Neural progenitor cell (in vitro differentiated cells): ENCODE measurements around the gene LRRC47. TPM values are rescaled to one million over a fixed set of nuclear protein-coding genes. Genes with fewer than 3 reads are reported as not detected.

Experiments used
- DNase-seq: peaks from one replicate; pipeline ENCODE4 v3.0.0-alpha.2; 2016; ENCODE audit warnings: low spot score
- H2AFZ ChIP-seq: fragments of 200-600 bp; sonication (generic); replicated peaks from 2 replicates; pipeline ENCODE4 v1.6.1; 2016; ENCODE audit warnings: antibody characterized with exemption
- H3F3A ChIP-seq: fragments of 200-600 bp; sonication (generic); 2 replicates; pipeline ENCODE4 v1.6.1; 2016; ENCODE audit warnings: antibody characterized with exemption, low read depth
- H3K27ac ChIP-seq: fragments of 200-600 bp; sonication (generic); 2 replicates; pipeline ENCODE4 v1.5.1; 2016; ENCODE audit warnings: mild to moderate bottlenecking
- H3K27me3 ChIP-seq: fragments of 200-600 bp; sonication (generic); 2 replicates; pipeline ENCODE4 v1.6.1; 2016; ENCODE audit warnings: mild to moderate bottlenecking, moderate library complexity
- H3K36me3 ChIP-seq: fragments of 200-600 bp; sonication (generic); 2 replicates; pipeline ENCODE4 v1.5.1; 2016
- H3K4me1 ChIP-seq: fragments of 200-600 bp; sonication (generic); 2 replicates; pipeline ENCODE4 v1.6.1; 2016; ENCODE audit warnings: mixed run types
- H3K4me2 ChIP-seq: fragments of 200-600 bp; sonication (generic); 2 replicates; pipeline ENCODE4 v1.6.1; 2016
- H3K4me3 ChIP-seq: fragments of 200-600 bp; sonication (generic); 2 replicates; pipeline ENCODE4 v1.5.1; 2016
- H3K79me2 ChIP-seq: fragments of 200-600 bp; sonication (generic); 2 replicates; pipeline ENCODE4 v1.6.1; 2016; ENCODE audit warnings: low read depth
- H3K9ac ChIP-seq: fragments of 200-600 bp; sonication (generic); 2 replicates; pipeline ENCODE4 v1.6.1; 2016
- H3K9me3 ChIP-seq: fragments of 200-600 bp; sonication (generic); 2 replicates; pipeline ENCODE4 v1.5.1; 2016; ENCODE audit warnings: low read depth
- H4K20me1 ChIP-seq: fragments of 200-600 bp; sonication (generic); 2 replicates; pipeline ENCODE4 v1.6.1; 2016; ENCODE audit warnings: low read depth
- H3K27ac Mint-ChIP-seq: 3 replicates; pipeline ENCODE4 v1.8.0; 2021; ENCODE audit warnings: mixed read lengths
- H3K27me3 Mint-ChIP-seq: 2 replicates; pipeline ENCODE4 v1.8.0; 2022; ENCODE audit warnings: low read depth, mild to moderate bottlenecking, inconsistent platforms, moderate library complexity, mixed read lengths; ENCODE audit not compliant: insufficient read depth
- H3K36me3 Mint-ChIP-seq: 3 replicates; pipeline ENCODE4 v1.8.0; 2021; ENCODE audit warnings: mixed read lengths
- H3K4me1 Mint-ChIP-seq: 3 replicates; pipeline ENCODE4 v1.8.0; 2021; ENCODE audit warnings: mixed read lengths
- H3K4me3 Mint-ChIP-seq: 3 replicates; pipeline ENCODE4 v1.8.0; 2021; ENCODE audit warnings: mild to moderate bottlenecking, moderate library complexity, mixed read lengths
- H3K9me3 Mint-ChIP-seq: 3 replicates; pipeline ENCODE4 v1.8.0; 2020; ENCODE audit warnings: mixed read lengths
- CTCF ChIP-seq: fragments of 200-600 bp; sonication (generic); IDR thresholded peaks from 2 replicates; pipeline ENCODE4 v1.5.1; 2017; ENCODE audit warnings: antibody characterized with exemption, mild to moderate bottlenecking
- EZH2 ChIP-seq: fragments of 200-600 bp; sonication (generic); IDR thresholded peaks from 2 replicates; pipeline ENCODE4 v1.6.1; 2017; ENCODE audit warnings: antibody characterized with exemption, mild to moderate bottlenecking, moderate library complexity
- EZH2phosphoT487 ChIP-seq: fragments of 200-600 bp; sonication (generic); IDR thresholded peaks from 2 replicates; pipeline ENCODE4 v1.6.1; 2017; ENCODE audit warnings: antibody characterized with exemption
- total RNA-seq: library from RNA; depleted of rRNA; stranded (reverse); fragments of >200 nt; gene quantifications from 2 replicates; pipeline ENCODE4 v1.2.3, GENCODE V29; 2015; ENCODE audit warnings: low replicate concordance

Gene LRRC47
- total RNA-seq, 1 donor from 2014 or later: 51.0 TPM

GRCh38 chr1:3762873-3763228 is 33.4 kb downstream of the LRRC47 start:
- Histone ChIP-seq H3F3A (no peaks in the 10 kb centered on the region), H3K9ac (no peak overlapping the region), H3K4me2 (no peak overlapping the region), H4K20me1 (no peaks in the 10 kb centered on the region), H3K27me3 (peaks cover 22% of the 10 kb centered on the region), H3K4me3 (no peak overlapping the region), H3K27ac (no peak overlapping the region), H2AFZ (no peak overlapping the region), H3K36me3 (no peaks in the 10 kb centered on the region), H3K9me3 (no peaks in the 10 kb centered on the region), H3K79me2 (no peaks in the 10 kb centered on the region), H3K4me1 (no peaks in the 10 kb centered on the region)
- TF ChIP-seq EZH2: no peak
- no peak for TF ChIP-seq EZH2phosphoT487
- no peak for TF ChIP-seq CTCF
- Mint-ChIP-seq H3K4me1 (no peaks in the 10 kb centered on the region), H3K27ac (no peak overlapping the region), H3K4me3 (no peak overlapping the region), H3K9me3 (peaks cover 25% of the 10 kb centered on the region), H3K27me3 (peaks cover 11% of the 10 kb centered on the region), H3K36me3 (no peaks in the 10 kb centered on the region)
- no peak for DNase-seq

- Histone ChIP-seq H3K9ac (no peak overlapping the region), H3K4me2 (no peak overlapping the region), H3K36me3 (no peaks in the 10 kb centered on the region), H3K79me2 (no peaks in the 10 kb centered on the region), H3K27ac (no peak overlapping the region), H3K4me1 (no peaks in the 10 kb centered on the region), H4K20me1 (no peaks in the 10 kb centered on the region), H2AFZ (no peak overlapping the region), H3K4me3 (no peak overlapping the region), H3F3A (no peaks in the 10 kb centered on the region), H3K27me3 (peaks cover 22% of the 10 kb centered on the region), H3K9me3 (no peaks in the 10 kb centered on the region)
- Mint-ChIP-seq H3K4me3 (no peak overlapping the region), H3K4me1 (no peaks in the 10 kb centered on the region), H3K36me3 (no peaks in the 10 kb centered on the region), H3K27me3 (peaks cover 9% of the 10 kb centered on the region), H3K27ac (no peak overlapping the region), H3K9me3 (peaks cover 21% of the 10 kb centered on the region)
- no peak for DNase-seq
- TF ChIP-seq EZH2: no peak
Measured at GRCh38 chr1:3762151-3762872, 34.0 kb downstream of the LRRC47 start.

- Histone ChIP-seq H3K9me3 (no peaks in the 10 kb centered on the region), H3K36me3 (no peaks in the 10 kb centered on the region), H3K27ac (no peak overlapping the region), H3K9ac (no peak overlapping the region), H3K4me1 (no peaks in the 10 kb centered on the region), H3K4me2 (no peak overlapping the region), H3K27me3 (peaks cover 22% of the 10 kb centered on the region), H4K20me1 (no peaks in the 10 kb centered on the region), H3F3A (no peaks in the 10 kb centered on the region), H3K4me3 (no peak overlapping the region), H3K79me2 (no peaks in the 10 kb centered on the region), H2AFZ (no peak overlapping the region)
- Mint-ChIP-seq H3K27me3 (peaks cover 11% of the 10 kb centered on the region), H3K4me3 (no peak overlapping the region), H3K27ac (no peak overlapping the region), H3K9me3 (peaks cover 21% of the 10 kb centered on the region), H3K4me1 (no peaks in the 10 kb centered on the region), H3K36me3 (no peaks in the 10 kb centered on the region)
- no peak for TF ChIP-seq CTCF
- no peak for TF ChIP-seq EZH2phosphoT487
- no peak for TF ChIP-seq EZH2
- no peak for DNase-seq
Measured at GRCh38 chr1:3761296-3762010, 34.8 kb downstream of the LRRC47 start.

- TF ChIP-seq EZH2phosphoT487: no peak
- no peaks in the 10 kb centered on the region for H3K9me3 ChIP-seq
- no peak overlapping the region for H3K27ac ChIP-seq
- H3F3A ChIP-seq: no peaks in the 10 kb centered on the region
- H4K20me1 ChIP-seq: no peaks in the 10 kb centered on the region
- Mint-ChIP-seq H3K27ac (no peak overlapping the region), H3K4me1 (no peaks in the 10 kb centered on the region), H3K36me3 (no peaks in the 10 kb centered on the region), H3K9me3 (peaks cover 11% of the 10 kb centered on the region), H3K27me3 (peaks cover 9% of the 10 kb centered on the region), H3K4me3 (no peak overlapping the region)
- no peaks in the 10 kb centered on the region for H3K4me1 ChIP-seq
- H3K9ac ChIP-seq: no peak overlapping the region
- H2AFZ ChIP-seq: no peak overlapping the region
- peaks cover 22% of the 10 kb centered on the region for H3K27me3 ChIP-seq
- no peaks in the 10 kb centered on the region for H3K79me2 ChIP-seq
- H3K4me3 ChIP-seq: no peak overlapping the region
- H3K36me3 ChIP-seq: no peaks in the 10 kb centered on the region
- no peak overlapping the region for H3K4me2 ChIP-seq
- no peak for DNase-seq
Measured at GRCh38 chr1:3759796-3760195, 36.5 kb downstream of the LRRC47 start.
